ENCODE results near the gene ISCU.
"Not testable (repeated sequence)": the region's sequence is repeated elsewhere in the genome, so short reads cannot be mapped to it uniquely, and the experiment has no call there.

The ISCU gene

GRCh38 chr12:108568338-108569154 lies 6.2 kb downstream of the ISCU start:
- H3K4me3 ChIP-seq (ENCODE audit: low read length), result no peak overlapping the region
- no peaks in the 10 kb centered on the region for H3K27me3 ChIP-seq (ENCODE audit: insufficient read depth, low read length)
- no peaks in the 10 kb centered on the region for H3K9me3 ChIP-seq (ENCODE audit: low read length)
- peaks cover 51% of the 10 kb centered on the region for H3K36me3 ChIP-seq (ENCODE audit: insufficient read depth, low read length)
- peaks cover 6% of the 10 kb centered on the region for H3K4me1 ChIP-seq (ENCODE audit: insufficient read depth, low read length)
- no peak overlapping the region for H2AFZ ChIP-seq (ENCODE audit: low read depth, low read length)

GRCh38 chr12:108570743-108571608 lies 8.6 kb downstream of the ISCU start:
- Histone ChIP-seq H3K4me1 (ENCODE audit: insufficient read depth, low read length) (no peaks in the 10 kb centered on the region), H2AFZ (ENCODE audit: low read depth, low read length) (no peak overlapping the region), H3K36me3 (ENCODE audit: insufficient read depth, low read length) (peaks cover 34% of the 10 kb centered on the region), H3K9me3 (ENCODE audit: low read length) (no peaks in the 10 kb centered on the region), H3K4me3 (ENCODE audit: low read length) (no peak overlapping the region), H3K27me3 (ENCODE audit: insufficient read depth, low read length) (no peaks in the 10 kb centered on the region)

GRCh38 chr12:108571609-108572165 lies 9.3 kb downstream of the ISCU start:
- Histone ChIP-seq H3K4me3 (ENCODE audit: low read length) (no peak overlapping the region), H3K27me3 (ENCODE audit: insufficient read depth, low read length) (no peaks in the 10 kb centered on the region), H3K9me3 (ENCODE audit: low read length) (no peaks in the 10 kb centered on the region), H2AFZ (ENCODE audit: low read depth, low read length) (no peak overlapping the region), H3K36me3 (ENCODE audit: insufficient read depth, low read length) (peaks cover 27% of the 10 kb centered on the region), H3K4me1 (ENCODE audit: insufficient read depth, low read length) (no peaks in the 10 kb centered on the region)

- no peaks in the 10 kb centered on the region for H3K9me3 ChIP-seq (ENCODE audit: low read length)
- H2AFZ ChIP-seq (ENCODE audit: low read depth, low read length), result no peak overlapping the region
- H3K4me3 ChIP-seq (ENCODE audit: low read length), result no peak overlapping the region
- no peaks in the 10 kb centered on the region for H3K27me3 ChIP-seq (ENCODE audit: insufficient read depth, low read length)
- H3K4me1 ChIP-seq (ENCODE audit: insufficient read depth, low read length), result no peaks in the 10 kb centered on the region
- peaks cover 21% of the 10 kb centered on the region for H3K36me3 ChIP-seq (ENCODE audit: insufficient read depth, low read length)
These were observed 9.9 kb downstream of the ISCU start for GRCh38 chr12:108572166-108572790.

GRCh38 chr12:108573317-108573716 lies 10.9 kb downstream of the ISCU start:
- Histone ChIP-seq H3K9me3 (ENCODE audit: low read length) (no peaks in the 10 kb centered on the region), H3K4me1 (ENCODE audit: insufficient read depth, low read length) (no peaks in the 10 kb centered on the region), H2AFZ (ENCODE audit: low read depth, low read length) (no peak overlapping the region), H3K4me3 (ENCODE audit: low read length) (no peak overlapping the region), H3K36me3 (ENCODE audit: insufficient read depth, low read length) (peaks cover 11% of the 10 kb centered on the region), H3K27me3 (ENCODE audit: insufficient read depth, low read length) (no peaks in the 10 kb centered on the region)

GRCh38 chr12:108574276-108574675 lies 11.9 kb downstream of the ISCU start:
- H3K36me3 ChIP-seq (ENCODE audit: insufficient read depth, low read length); H3K4me3 ChIP-seq (ENCODE audit: low read length); H3K4me1 ChIP-seq (ENCODE audit: insufficient read depth, low read length); H3K9me3 ChIP-seq (ENCODE audit: low read length); H3K27me3 ChIP-seq (ENCODE audit: insufficient read depth, low read length); H2AFZ ChIP-seq (ENCODE audit: low read depth, low read length): not testable (repeated sequence)

- Histone ChIP-seq H2AFZ (ENCODE audit: low read depth, low read length) (no peak overlapping the region), H3K4me3 (ENCODE audit: low read length) (no peak overlapping the region), H3K27me3 (ENCODE audit: insufficient read depth, low read length) (no peaks in the 10 kb centered on the region), H3K9me3 (ENCODE audit: low read length) (peaks cover 2% of the 10 kb centered on the region), H3K4me1 (ENCODE audit: insufficient read depth, low read length) (no peaks in the 10 kb centered on the region), H3K36me3 (ENCODE audit: insufficient read depth, low read length) (no peaks in the 10 kb centered on the region)
These were observed 13.0 kb downstream of the ISCU start for GRCh38 chr12:108575199-108575912.

- H3K27me3 ChIP-seq (ENCODE audit: insufficient read depth, low read length), result no peaks in the 10 kb centered on the region
- H3K36me3 ChIP-seq (ENCODE audit: insufficient read depth, low read length), result no peaks in the 10 kb centered on the region
- H2AFZ ChIP-seq (ENCODE audit: low read depth, low read length), result no peak overlapping the region
- H3K4me1 ChIP-seq (ENCODE audit: insufficient read depth, low read length), result no peaks in the 10 kb centered on the region
- peaks cover 2% of the 10 kb centered on the region for H3K9me3 ChIP-seq (ENCODE audit: low read length)
- H3K4me3 ChIP-seq (ENCODE audit: low read length), result no peak overlapping the region
These were observed 14.4 kb downstream of the ISCU start for GRCh38 chr12:108576660-108577234.

- Histone ChIP-seq H3K36me3 (ENCODE audit: insufficient read depth, low read length) (no peaks in the 10 kb centered on the region), H3K4me1 (ENCODE audit: insufficient read depth, low read length) (no peaks in the 10 kb centered on the region), H3K27me3 (ENCODE audit: insufficient read depth, low read length) (no peaks in the 10 kb centered on the region), H3K4me3 (ENCODE audit: low read length) (no peak overlapping the region), H3K9me3 (ENCODE audit: low read length) (peaks cover 2% of the 10 kb centered on the region), H2AFZ (ENCODE audit: low read depth, low read length) (no peak overlapping the region)
These were observed 15.1 kb downstream of the ISCU start for GRCh38 chr12:108577458-108577857.

GRCh38 chr12:108578264-108578663 lies 15.9 kb downstream of the ISCU start:
- Histone ChIP-seq H2AFZ (ENCODE audit: low read depth, low read length) (no peak overlapping the region), H3K27me3 (ENCODE audit: insufficient read depth, low read length) (no peaks in the 10 kb centered on the region), H3K36me3 (ENCODE audit: insufficient read depth, low read length) (no peaks in the 10 kb centered on the region), H3K9me3 (ENCODE audit: low read length) (peaks cover 2% of the 10 kb centered on the region), H3K4me3 (ENCODE audit: low read length) (no peak overlapping the region), H3K4me1 (ENCODE audit: insufficient read depth, low read length) (no peaks in the 10 kb centered on the region)

GRCh38 chr12:108578813-108579212 lies 16.4 kb downstream of the ISCU start:
- Histone ChIP-seq H3K36me3 (ENCODE audit: insufficient read depth, low read length) (no peaks in the 10 kb centered on the region), H3K4me1 (ENCODE audit: insufficient read depth, low read length) (no peaks in the 10 kb centered on the region), H3K4me3 (ENCODE audit: low read length) (no peak overlapping the region), H2AFZ (ENCODE audit: low read depth, low read length) (no peak overlapping the region), H3K9me3 (ENCODE audit: low read length) (peaks cover 2% of the 10 kb centered on the region), H3K27me3 (ENCODE audit: insufficient read depth, low read length) (no peaks in the 10 kb centered on the region)

GRCh38 chr12:108580531-108580930 lies 18.1 kb downstream of the ISCU start:
- Histone ChIP-seq H3K36me3 (ENCODE audit: insufficient read depth, low read length) (no peaks in the 10 kb centered on the region), H3K9me3 (ENCODE audit: low read length) (peaks cover 2% of the 10 kb centered on the region), H3K4me3 (ENCODE audit: low read length) (no peak overlapping the region), H3K4me1 (ENCODE audit: insufficient read depth, low read length) (no peaks in the 10 kb centered on the region), H3K27me3 (ENCODE audit: insufficient read depth, low read length) (no peaks in the 10 kb centered on the region), H2AFZ (ENCODE audit: low read depth, low read length) (no peak overlapping the region)
